HG02970 (cell line): ENCODE results near the gene PPFIA4.

Experiments
- ATAC-seq: cut with Tn5 transposase; IDR thresholded peaks from one replicate; pipeline ENCODE4 v1.9.1; 2021; ENCODE audit warnings: mild to moderate bottlenecking, moderate library complexity, moderate number of reproducible peaks; ENCODE audit not compliant: unreplicated experiment, low FRiP score

PPFIA4 gene

GRCh38 chr1:203056012-203056411 is 29.7 kb downstream of the PPFIA4 start:
- no peak for ATAC-seq

- ATAC-seq = no peak
These were observed 30.2 kb downstream of the PPFIA4 start for GRCh38 chr1:203056516-203056915.

- ATAC-seq = no peak
These were observed 31.8 kb downstream of the PPFIA4 start for GRCh38 chr1:203057911-203058675.

GRCh38 chr1:203058676-203058935 is 32.3 kb downstream of the PPFIA4 start:
- no peak for ATAC-seq

GRCh38 chr1:203059485-203059884 is 33.2 kb downstream of the PPFIA4 start:
- ATAC-seq = no peak

GRCh38 chr1:203060115-203060514 is 33.8 kb downstream of the PPFIA4 start:
- no peak for ATAC-seq

- no peak for ATAC-seq
These were observed 37.0 kb downstream of the PPFIA4 start for GRCh38 chr1:203063287-203063686.

- ATAC-seq = no peak
These were observed 38.9 kb downstream of the PPFIA4 start for GRCh38 chr1:203065191-203065590.

- ATAC-seq = no peak
These were observed 39.7 kb downstream of the PPFIA4 start for GRCh38 chr1:203065986-203066385.

- ATAC-seq = no peak
These were observed 40.7 kb downstream of the PPFIA4 start for GRCh38 chr1:203066965-203067364.

GRCh38 chr1:203069030-203069747 is 42.9 kb downstream of the PPFIA4 start:
- no peak for ATAC-seq

- no peak for ATAC-seq
These were observed 45.8 kb downstream of the PPFIA4 start for GRCh38 chr1:203072002-203072602.

- no peak for ATAC-seq
These were observed 46.6 kb downstream of the PPFIA4 start for GRCh38 chr1:203072911-203073310.

- no peak for ATAC-seq
These were observed 47.2 kb downstream of the PPFIA4 start for GRCh38 chr1:203073469-203073868.

- ATAC-seq = no peak
These were observed 48.3 kb downstream of the PPFIA4 start for GRCh38 chr1:203074610-203075009.

GRCh38 chr1:203075236-203076030 is 49.1 kb downstream of the PPFIA4 start:
- ATAC-seq = no peak

- ATAC-seq = no peak
These were observed 49.8 kb downstream of the PPFIA4 start for GRCh38 chr1:203076031-203076511.

- no peak for ATAC-seq
These were observed 51.1 kb downstream of the PPFIA4 start for GRCh38 chr1:203077367-203077766.

- no peak for ATAC-seq
These were observed 51.7 kb downstream of the PPFIA4 start for GRCh38 chr1:203077956-203078355.

- no peak for ATAC-seq
These were observed 52.2 kb downstream of the PPFIA4 start for GRCh38 chr1:203078478-203078877.

- no peak for ATAC-seq
These were observed 54.2 kb downstream of the PPFIA4 start for GRCh38 chr1:203080456-203080855.
